Bone marrow (tissue), 2 donors: ENCODE data around the gene HP.
A peak's percentile ranks its signal among the peaks of the same experiment; 100 is the strongest.
"Not testable (repeated sequence)": the region's sequence is repeated elsewhere in the genome, so short reads cannot be mapped to it uniquely, and the experiment has no call there.

Source experiments
- DNase-seq, 2 donors: peaks; one replicate each; lab custom pipeline; 2025; lab: John Stamatoyannopoulos, UW

HP gene, protein sequence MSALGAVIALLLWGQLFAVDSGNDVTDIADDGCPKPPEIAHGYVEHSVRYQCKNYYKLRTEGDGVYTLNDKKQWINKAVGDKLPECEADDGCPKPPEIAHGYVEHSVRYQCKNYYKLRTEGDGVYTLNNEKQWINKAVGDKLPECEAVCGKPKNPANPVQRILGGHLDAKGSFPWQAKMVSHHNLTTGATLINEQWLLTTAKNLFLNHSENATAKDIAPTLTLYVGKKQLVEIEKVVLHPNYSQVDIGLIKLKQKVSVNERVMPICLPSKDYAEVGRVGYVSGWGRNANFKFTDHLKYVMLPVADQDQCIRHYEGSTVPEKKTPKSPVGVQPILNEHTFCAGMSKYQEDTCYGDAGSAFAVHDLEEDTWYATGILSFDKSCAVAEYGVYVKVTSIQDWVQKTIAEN

DNA sequence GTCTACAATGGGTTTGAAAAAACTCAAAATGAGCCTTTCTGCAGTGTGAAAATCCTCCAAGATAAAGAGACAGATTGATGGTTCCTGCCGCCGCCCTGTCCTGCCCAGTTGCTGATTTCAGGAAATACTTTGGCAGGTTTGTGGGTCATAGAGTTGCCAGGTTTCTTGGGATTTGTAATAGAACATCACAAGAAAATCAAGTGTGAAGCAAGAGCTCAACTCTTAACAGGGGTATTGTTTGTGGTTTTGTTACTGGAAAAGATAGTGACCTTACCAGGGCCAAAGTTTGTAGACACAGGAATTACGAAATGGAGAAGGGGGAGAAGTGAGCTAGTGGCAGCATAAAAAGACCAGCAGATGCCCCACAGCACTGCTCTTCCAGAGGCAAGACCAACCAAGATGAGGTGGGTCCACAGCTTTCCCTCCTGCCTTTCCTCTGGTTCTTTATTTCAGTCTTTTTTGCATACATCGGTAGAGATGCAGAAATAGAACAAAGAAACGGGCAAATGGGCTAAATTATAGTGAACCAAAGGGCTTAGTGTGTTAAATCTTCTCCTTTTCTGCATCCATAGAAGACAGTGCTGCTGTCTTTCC is at the start of gene HP:
Gene HP (plus strand): TSS at position 252 of the 594 bp plus-strand sequence. CDS start 148 bp downstream, at position 400.
- not testable (repeated sequence) for DNase-seq

DNA sequence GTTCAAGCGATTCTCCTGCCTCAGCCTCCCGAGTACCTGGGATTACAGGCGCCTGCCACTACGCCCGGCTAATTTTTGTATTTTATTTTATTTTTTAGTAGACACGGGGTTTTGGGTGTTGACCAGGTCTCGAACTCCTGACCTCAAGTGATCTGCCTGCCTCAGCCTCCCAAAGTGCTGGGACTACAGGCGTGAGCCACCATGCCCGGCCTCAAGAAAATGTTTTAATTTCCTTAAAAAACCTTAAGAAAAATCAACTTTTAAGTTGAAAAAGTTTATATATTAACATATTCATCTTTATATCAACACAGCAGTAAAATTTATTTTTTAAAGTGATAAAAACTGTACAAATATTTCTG is 46.3 kb upstream of the HP start:
- DNase-seq = not testable (repeated sequence)

DNA sequence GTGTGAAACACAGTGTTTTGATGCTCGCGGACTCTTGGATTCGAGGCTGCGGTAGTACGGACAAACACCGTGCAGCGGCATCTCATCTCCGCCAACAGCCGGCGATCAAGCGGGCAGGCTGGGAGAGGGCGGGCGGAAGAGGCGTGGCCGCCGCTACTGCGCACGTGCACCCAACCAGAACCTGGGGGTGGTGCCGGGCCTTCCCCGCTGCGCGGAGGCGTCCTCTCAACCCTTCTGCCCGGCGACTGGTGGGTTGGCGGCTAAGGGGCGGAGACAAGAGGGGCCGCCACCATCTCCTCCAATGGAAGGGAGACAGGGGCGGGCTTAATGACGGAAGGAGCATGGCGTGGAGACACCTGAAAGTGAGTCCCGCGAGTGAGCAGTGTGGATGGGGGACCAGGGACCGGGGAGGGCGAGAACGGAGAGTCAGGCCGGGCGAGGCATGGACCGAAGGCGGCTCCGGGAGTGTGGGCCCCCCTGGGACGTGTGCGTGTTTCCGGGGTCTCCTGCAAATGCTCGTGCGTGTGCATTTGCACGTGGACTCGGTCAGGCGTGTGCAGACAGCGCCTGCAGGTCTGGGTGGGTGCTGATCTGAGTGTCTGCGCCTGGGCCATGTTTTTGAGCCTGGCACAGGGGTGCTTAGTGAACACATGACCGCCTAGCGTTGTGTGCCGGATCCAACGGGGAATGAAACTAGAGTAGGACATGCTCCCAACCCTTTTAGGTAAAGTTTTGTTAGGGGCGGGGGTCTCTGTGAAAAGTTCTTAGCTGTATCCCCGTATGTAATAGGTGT is 45.7 kb upstream of the HP start, which contains the start of gene DHODH:
Gene DHODH (plus strand): TSS at position 321 of the 793 bp plus-strand sequence. CDS start 21 bp downstream, at position 342.
- DNase-seq = peak; percentile 79 to 95

DNA sequence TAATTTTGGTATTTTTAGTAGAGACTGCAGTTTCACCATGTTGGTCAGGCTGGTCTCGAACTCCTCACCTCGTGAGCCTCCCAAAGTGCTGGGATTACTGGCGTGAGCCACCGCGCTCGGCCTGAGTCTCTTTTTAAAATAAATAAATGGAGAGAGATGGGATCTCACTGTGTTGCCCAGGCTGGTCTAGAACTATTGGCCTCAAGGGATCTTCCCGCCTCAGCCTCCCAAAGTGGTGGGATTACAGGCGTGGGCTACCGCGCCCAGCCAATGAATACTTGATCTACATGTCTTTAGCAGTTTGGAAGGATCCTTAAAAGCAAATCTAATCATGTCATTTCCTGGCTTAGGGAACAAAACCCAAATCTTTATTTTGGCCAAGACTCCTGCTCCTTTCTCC is 44.5 kb upstream of the HP start:
- no peak for DNase-seq

DNA sequence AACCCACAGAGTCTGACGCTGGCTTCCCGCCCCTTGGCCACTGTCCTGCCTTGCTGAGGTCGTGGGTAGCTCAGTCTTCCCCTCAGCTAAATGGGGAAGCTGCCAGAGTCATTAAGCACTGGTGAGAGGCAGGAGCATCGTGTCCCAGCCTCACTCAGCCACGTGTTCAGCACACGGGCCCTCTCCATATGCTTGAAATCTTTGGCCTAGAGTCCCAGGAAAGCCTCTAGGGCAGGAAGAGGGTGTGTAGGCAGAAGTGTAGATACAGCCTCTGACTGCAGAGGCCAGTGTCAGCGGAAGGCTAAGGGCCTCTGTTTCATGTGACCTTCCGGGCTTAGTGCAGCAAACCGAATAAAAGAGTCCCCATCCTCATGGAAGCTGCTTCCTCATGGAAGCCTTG is 41.7 kb upstream of the HP start:
- no peak for DNase-seq

DNA sequence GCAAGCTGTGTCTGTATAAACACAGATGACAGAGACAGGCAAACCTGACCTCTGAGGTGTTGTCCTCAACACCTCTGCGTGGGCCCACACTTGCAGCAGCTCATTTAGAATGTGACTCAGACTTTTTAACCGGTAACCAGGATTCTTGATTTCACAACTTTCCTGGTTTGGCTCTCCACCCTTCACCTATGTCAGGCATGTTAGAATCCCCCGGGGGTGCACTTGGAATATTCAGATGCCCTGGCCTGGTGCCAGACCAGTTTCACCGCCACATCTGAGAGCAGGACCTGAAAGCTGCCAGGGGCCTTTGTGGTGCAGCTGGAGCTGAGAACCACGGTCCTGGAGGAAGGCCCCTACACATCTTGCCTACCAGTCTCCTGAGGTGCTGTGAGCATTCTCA is 40.9 kb upstream of the HP start:
- DNase-seq = no peak

DNA sequence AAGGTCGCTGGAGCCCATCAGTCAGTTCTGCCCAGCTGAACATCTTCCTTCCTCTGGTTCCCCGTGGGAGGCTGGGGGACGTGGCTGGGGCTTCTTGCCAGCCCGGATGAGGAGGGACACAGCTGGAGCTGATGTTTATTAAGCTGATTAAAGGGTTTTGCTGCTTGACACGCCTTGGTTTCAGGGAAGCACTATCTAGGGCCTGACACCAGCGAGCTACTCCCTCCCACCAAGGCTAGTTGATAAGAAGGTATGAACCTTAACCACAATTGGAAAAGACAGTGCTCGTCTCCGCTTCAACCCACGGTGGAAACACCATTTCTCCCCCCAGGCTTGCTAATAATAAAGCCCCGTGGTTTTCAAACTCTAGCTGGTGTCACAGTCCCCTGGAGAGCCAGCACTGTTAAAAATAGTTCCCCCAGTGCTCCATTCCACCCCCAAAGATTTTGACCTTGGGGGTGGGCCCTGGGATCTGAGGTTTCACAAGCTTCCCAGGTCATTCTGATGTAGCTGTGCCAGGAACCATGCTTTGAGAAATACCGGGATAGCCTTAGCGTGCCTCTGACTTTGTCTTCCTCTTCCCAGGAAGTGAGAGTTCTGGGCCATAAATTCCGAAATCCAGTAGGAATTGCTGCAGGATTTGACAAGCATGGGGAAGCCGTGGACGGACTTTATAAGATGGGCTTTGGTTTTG is 40.3 kb upstream of the HP start:
- DNase-seq = no peak

DNA sequence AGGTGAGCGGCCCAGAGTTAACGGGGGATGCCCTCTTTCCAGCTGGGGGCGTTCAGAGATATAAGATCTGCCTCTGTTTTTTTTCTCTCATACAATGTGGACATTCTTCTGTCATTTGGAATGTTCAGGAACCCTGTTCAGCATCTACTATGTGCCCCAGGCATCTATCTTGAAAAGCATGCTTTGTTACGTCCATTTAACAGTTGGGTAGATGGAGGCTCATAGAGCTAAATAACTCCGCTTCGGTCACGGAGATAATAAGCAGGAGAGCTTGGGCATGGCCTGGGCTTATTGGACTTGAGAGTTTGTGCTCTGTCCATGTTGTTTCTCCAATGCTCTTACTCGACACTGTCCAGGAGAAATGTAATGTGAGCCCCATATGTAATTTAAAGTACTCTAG is 39.6 kb upstream of the HP start:
- DNase-seq = no peak

DNA sequence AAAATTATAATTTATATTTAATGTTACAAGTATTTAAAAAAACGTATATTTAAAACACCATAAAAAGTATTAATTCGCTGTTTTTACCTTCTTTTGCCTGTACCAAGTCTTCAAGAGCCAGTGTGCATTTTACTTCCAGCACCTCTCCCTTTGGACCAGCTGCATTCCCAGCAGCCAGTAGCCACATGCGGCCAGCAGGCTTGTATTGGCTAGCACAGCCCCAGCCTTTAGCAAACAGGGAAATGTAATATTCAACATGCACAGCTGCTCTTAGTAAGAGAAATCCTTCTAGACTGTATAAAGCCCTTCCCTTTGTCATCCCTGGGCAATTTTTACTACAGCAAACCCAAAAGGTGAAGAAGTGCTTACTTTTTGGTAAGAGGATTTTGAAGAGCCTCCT is 39.2 kb upstream of the HP start:
- no peak for DNase-seq

DNA sequence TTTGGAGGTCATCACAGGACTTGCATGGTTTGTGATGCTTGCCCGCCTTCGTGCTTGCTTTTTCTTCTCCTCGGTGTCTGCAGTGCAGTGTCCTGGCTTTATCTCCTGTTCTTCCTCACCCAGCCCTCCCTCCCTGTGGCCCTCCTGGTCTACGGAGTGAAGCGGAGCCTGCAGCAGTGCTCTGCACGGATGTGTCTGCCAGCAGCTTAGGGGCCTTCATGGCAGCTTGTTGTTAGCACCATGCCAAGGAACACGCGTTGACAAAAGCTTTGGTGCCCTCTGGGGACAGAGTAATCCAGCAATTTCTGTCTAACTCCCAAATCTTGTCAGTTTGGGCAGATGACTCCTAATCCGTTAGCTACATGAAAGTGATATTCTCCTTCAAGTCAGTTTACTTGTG is 35.8 kb upstream of the HP start:
- no peak for DNase-seq

DNA sequence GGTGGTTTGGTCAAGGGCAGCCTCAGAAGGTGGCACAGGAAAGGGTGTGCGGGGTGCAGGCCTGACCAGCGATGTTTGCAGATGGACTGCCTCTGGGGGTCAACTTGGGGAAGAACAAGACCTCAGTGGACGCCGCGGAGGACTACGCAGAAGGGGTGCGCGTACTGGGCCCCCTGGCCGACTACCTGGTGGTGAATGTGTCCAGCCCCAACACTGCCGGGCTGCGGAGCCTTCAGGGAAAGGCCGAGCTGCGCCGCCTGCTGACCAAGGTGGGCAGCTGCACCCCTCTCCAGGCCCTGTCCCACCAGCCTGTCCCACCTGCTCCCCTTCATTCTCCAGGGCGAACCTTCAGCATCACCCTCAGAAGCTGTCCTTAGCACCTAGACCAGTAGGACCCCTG is 33.3 kb upstream of the HP start:
- no peak for DNase-seq

DNA sequence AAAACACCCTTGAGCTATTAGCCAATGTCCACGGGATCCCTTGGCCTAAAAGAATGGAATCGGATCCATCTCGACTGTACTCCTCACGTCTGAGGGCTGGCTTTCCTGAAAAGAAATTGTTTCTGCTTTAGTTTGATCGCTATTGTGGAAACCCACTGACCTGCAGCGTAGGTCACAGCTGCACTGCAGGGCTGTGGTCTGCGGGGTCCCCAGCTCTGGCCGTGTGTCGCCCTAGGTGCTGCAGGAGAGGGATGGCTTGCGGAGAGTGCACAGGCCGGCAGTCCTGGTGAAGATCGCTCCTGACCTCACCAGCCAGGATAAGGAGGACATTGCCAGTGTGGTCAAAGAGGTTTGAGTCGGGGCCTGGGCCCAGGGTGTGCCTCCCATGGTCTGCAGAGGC is 32.2 kb upstream of the HP start:
- DNase-seq = no peak

DNA sequence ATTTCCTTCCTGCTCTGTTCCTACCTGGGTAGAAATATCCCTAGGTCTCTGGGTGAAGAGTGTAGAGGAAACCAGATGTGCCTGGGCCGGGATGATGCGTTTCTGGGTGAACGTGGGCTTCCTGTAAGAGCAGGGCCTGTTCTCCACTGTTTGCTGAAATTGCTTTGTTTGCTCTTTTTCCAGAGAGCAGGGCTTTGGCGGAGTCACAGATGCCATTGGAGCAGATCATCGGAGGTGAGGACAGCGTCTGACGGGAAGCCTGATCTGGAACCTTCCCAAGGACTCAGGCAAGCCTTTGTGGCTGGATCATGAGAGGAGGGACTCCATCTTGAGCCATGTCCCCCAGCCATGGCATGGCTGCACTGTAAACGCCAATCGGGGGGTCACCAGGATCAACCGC is 30.3 kb upstream of the HP start:
- no peak for DNase-seq

DNA sequence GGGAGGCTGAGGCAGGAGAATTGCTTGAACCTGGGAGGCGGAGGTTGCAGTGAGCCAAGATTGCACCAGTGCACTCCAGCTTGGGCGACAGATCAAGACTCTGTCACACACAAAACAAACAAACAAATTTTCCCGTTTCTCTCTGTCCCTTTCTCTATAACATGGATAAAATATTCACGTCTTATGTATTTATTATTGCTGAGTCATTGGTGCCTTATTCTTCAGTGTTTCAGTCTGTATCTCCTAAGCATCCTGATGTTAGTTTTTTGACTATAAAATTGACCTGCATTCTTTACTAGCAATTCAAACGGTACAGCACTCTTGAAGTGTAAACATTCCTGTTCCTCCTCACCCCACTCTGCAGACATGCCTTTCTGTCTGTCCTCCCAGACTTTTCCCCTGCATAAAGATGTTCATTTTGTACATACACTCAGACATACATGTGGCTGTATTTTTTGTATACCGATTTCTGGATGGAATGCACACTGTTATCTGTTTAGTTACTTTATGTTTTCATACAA is 29.4 kb upstream of the HP start:
- no peak for DNase-seq

DNA sequence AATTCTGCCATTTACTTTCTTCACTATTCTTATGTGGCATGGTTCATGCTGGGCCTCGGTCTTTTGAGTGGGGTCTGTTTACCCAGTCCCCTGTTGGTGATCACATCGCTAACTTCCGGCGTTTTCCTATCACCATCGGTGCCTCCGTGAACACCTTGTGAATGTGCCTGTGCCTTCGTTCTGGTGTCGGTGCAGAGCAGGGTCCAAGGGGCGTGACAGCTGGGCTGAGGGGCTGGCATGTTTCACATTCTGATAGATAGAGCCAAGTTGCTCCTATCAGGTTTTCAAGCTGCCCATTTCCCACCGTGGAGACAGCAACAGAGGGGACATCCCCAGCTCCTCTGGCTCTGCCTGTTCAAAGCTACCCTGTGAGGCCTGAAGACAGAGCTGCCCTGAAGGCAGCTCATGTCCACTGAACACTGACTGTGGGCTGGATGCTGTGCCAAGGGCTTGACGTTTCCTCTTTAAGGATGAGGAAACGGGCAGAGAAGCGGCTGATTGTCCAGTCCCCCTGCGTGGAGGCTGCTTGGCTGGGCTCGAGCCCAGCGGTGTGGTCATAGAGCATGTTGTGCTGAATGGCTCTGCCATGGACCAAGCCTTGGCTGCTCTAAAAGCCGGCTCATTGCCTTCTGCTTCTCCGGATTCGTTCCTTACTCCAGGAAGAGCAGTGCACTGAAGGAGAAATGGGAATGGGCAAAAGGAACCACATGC is 28.7 kb upstream of the HP start:
- no peak for DNase-seq

DNA sequence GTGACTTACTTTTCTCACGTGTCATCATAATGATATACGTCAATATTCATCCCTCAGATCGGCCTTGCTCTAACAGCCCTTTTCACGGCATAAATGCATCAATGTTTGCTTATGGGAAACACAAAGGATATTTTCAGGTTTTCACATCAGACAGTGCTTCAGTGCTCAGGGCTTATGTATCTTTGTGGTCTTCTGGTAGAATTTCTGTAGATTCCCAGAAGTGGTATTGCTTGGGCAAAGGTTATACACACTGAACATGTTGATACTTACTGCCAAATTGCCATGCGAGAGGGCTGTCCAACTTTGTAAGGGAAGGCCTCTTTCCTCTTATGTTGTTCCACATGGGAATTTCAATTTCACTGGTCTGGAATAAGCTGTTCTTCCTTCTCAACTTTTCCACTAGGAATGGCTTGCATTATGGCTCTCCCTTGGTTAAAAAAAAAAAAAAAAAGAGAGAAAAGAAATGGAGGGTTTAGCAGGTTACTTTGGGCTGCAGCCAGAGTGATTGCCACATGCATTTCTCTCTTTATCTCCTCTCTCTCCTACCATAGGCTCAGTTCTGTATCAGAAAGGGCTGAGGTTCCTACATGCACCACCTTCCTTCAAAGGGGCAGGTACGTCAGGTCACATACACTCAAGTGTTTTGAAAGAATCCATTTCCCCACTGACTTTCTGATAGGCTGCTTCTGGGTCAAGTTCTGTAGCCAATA is 26.5 kb upstream of the HP start:
- DNase-seq = no peak

DNA sequence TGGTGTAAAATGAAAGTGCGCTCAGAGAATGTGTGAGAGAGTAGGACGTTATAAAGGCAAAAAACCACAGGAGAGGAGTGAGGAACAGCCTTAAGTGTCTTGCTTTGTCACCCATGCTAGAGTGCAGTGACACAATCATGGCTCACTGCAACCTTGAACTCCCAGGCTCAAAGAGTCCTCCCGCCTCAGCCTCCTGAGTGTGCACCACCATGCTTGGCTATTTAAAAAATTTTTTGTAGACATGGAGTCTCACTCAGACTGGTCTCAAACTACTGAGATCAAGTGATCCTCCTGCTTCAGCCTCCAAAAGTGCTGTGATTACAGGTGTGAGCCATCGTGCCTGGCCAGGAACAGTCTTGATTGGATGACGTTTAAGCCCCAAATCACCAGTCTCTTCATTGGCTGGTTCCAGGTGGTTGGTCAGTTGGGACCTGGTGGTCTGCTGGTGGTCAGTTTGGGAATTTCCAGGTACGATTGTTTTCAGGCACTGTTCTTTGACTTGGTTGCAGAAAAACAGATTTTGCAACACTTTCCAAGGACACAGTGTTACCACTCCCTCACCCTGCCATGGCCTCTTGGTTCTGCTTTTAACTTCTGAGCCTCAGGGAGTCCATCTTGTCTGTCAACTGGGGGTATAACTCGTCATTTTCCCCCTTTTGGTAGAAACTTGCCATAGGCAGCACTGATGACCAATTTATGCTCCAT is 24.6 kb upstream of the HP start:
- DNase-seq = no peak

DNA sequence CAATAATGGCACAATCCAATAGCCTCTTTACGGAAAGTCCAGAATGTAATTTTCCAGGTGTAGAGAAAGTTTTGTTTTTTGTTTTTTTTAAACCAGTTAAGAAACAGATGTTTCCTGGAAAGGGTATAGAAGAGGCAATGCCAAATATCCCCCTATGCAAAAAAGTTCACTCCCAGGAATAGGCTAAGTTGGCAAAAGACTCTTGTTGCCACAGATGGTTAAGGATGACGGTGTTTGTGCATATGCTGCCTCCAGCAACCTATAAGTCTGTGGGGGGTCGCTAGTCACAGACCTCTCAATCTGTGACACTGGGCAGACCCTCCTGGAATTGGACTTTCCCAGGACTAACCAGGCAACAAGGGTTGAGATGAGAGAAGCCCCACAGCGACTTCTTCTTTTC is 20.9 kb upstream of the HP start:
- no peak for DNase-seq

DNA sequence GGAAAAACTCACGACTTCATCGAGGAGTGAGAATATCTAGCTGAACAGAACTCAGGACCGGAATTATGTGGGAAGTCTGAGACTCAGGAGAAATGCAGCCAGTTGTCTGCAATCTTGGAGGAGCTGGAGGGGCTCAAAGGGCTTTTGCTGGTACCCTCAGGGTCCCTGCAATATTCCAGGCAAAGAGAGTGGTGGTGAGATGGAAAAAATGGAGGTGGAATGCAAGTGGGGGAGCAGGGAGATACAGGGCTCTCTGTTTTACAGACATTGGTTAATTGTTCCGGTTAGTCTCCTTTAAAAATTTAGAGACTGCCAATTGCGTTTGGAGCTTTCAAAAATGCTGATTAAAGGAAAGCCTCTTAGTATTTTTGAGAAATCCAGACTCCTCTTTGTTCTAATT is 18.2 kb upstream of the HP start:
- no peak for DNase-seq

DNA sequence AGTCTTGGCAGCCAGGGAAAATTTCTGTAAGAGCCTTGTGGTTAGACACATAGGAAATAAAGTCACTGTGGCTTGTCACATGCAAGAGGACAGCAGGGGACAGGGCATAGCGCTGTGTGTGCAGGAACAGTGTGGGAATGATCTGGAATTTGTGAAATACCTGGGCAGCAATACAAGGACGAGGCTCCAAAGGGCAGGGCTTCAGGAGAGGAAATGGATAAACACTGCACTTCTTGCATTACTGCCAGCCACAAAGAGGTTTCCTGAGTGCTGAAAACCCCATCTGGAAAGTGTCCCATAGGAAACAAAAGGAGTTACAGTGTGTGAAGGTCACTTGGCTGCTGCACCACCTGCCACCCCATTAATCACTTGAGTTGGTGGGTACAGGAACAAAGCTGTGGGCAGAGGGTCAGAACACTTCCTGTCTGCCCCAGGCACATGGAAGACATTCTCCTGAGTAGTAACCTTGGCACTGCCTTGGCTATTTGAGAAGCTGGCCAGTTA is 12.1 kb upstream of the HP start:
- no peak for DNase-seq
